Neural cell (in vitro differentiated cells): ENCODE data around the gene CNTN4.

Source experiments
- EP300 ChIP-seq: fragments of 450-650 bp; conservative IDR thresholded peaks from 2 replicates; pipeline ENCODE4 v1.6.1; 2014; ENCODE audit warnings: antibody characterized with exemption, mild to moderate bottlenecking, moderate library complexity; ENCODE audit not compliant: poor library complexity, severe bottlenecking
- EZH2 ChIP-seq: fragments of 200-600, 300-800 bp; shearing (Covaris generic), sonication (generic); IDR thresholded peaks from 2 replicates; pipeline ENCODE4 v1.6.1; 2014; ENCODE audit warnings: antibody characterized with exemption, low read length, borderline replicate concordance, mild to moderate bottlenecking; ENCODE audit not compliant: insufficient read depth, poor library complexity, severe bottlenecking
- MXI1 ChIP-seq: fragments of 450-650 bp; conservative IDR thresholded peaks from 2 replicates; pipeline ENCODE4 v1.6.1; 2014; ENCODE audit warnings: antibody characterized with exemption, mild to moderate bottlenecking; ENCODE audit not compliant: poor library complexity, severe bottlenecking
- POLR2AphosphoS5 ChIP-seq: IDR thresholded peaks from 2 replicates; pipeline ENCODE4 v1.6.1; 2012
- RAD21 ChIP-seq: fragments of 450-650 bp; conservative IDR thresholded peaks from 2 replicates; pipeline ENCODE4 v1.6.1; 2014; ENCODE audit warnings: antibody characterized with exemption, mild to moderate bottlenecking, moderate library complexity
- TAF1 ChIP-seq: IDR thresholded peaks from 2 replicates; pipeline ENCODE4 v1.6.1; 2012; ENCODE audit warnings: low read depth
- TF ChIP-seq, protein P1 (sequence below): fragments of 450-650 bp; IDR thresholded peaks from 2 replicates; pipeline ENCODE4 v1.5.1; 2014; ENCODE audit warnings: antibody characterized with exemption, mild to moderate bottlenecking, moderate library complexity; ENCODE audit not compliant: poor library complexity, severe bottlenecking
- TF ChIP-seq, protein P2 (sequence below): IDR thresholded peaks from 2 replicates; pipeline ENCODE4 v1.6.1; 2012; ENCODE audit warnings: borderline replicate concordance

DNA sequence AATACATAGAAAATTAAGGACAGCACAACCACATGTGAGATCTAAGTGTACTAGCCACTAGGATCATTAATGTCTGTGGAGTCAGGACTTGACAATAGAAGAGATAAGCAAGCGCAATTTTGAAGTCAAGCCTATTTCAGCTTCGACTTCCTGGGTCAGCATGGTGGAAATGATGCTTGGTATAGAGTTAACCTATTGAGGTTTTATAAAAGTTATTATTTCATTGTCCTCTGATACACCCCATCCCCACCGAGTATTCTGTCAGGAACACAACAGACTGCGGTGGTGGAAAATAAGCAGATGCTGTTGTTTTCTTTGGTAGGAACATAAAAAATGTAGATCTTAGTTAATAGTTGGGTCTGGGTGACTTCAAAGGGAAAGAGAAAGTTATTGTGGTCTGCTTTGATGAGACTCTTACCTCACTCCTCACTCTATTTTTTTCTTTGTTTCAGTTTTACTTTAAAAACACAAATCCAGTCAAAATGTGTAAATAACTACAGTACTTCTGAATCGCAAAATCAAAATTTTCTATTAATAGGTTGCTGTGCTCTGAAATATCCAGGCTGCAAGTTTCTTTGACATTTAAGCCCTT lies 929.4 kb downstream of the CNTN4 start:
- no peak for TF ChIP-seq TAF1
- TF ChIP-seq, protein P1, sequence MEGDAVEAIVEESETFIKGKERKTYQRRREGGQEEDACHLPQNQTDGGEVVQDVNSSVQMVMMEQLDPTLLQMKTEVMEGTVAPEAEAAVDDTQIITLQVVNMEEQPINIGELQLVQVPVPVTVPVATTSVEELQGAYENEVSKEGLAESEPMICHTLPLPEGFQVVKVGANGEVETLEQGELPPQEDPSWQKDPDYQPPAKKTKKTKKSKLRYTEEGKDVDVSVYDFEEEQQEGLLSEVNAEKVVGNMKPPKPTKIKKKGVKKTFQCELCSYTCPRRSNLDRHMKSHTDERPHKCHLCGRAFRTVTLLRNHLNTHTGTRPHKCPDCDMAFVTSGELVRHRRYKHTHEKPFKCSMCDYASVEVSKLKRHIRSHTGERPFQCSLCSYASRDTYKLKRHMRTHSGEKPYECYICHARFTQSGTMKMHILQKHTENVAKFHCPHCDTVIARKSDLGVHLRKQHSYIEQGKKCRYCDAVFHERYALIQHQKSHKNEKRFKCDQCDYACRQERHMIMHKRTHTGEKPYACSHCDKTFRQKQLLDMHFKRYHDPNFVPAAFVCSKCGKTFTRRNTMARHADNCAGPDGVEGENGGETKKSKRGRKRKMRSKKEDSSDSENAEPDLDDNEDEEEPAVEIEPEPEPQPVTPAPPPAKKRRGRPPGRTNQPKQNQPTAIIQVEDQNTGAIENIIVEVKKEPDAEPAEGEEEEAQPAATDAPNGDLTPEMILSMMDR: no peak
- TF ChIP-seq POLR2AphosphoS5: no peak
- TF ChIP-seq MXI1: no peak
- no peak for TF ChIP-seq RAD21
- TF ChIP-seq EP300: no peak
- no peak for TF ChIP-seq EZH2
- TF ChIP-seq, protein P2, sequence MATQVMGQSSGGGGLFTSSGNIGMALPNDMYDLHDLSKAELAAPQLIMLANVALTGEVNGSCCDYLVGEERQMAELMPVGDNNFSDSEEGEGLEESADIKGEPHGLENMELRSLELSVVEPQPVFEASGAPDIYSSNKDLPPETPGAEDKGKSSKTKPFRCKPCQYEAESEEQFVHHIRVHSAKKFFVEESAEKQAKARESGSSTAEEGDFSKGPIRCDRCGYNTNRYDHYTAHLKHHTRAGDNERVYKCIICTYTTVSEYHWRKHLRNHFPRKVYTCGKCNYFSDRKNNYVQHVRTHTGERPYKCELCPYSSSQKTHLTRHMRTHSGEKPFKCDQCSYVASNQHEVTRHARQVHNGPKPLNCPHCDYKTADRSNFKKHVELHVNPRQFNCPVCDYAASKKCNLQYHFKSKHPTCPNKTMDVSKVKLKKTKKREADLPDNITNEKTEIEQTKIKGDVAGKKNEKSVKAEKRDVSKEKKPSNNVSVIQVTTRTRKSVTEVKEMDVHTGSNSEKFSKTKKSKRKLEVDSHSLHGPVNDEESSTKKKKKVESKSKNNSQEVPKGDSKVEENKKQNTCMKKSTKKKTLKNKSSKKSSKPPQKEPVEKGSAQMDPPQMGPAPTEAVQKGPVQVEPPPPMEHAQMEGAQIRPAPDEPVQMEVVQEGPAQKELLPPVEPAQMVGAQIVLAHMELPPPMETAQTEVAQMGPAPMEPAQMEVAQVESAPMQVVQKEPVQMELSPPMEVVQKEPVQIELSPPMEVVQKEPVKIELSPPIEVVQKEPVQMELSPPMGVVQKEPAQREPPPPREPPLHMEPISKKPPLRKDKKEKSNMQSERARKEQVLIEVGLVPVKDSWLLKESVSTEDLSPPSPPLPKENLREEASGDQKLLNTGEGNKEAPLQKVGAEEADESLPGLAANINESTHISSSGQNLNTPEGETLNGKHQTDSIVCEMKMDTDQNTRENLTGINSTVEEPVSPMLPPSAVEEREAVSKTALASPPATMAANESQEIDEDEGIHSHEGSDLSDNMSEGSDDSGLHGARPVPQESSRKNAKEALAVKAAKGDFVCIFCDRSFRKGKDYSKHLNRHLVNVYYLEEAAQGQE: no peak
